Measurements from ENCODE around the gene CELF2.
"Not testable (repeated sequence)": the region's sequence is repeated elsewhere in the genome, so short reads cannot be mapped to it uniquely, and the experiment has no call there.

DNA sequence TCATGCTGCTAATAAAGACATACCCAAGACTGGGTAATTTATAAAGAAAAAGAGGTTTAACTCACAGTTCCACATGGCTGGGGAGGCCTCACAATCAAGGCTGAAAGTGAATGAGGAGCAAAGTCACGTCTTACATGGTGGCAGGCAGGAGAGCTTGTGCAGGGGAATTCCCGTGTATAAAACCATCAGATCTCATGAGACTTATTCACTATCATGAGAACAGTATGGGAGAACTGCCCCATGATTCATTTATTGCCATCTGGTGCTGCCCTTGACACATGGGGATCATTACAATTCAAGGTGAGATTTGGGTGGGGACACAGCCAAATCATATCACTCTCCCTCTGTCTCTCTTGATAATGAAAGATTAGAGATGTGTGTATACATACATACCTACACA is 106.2 kb downstream of the CELF2 start:
- TF ChIP-seq, protein P1, sequence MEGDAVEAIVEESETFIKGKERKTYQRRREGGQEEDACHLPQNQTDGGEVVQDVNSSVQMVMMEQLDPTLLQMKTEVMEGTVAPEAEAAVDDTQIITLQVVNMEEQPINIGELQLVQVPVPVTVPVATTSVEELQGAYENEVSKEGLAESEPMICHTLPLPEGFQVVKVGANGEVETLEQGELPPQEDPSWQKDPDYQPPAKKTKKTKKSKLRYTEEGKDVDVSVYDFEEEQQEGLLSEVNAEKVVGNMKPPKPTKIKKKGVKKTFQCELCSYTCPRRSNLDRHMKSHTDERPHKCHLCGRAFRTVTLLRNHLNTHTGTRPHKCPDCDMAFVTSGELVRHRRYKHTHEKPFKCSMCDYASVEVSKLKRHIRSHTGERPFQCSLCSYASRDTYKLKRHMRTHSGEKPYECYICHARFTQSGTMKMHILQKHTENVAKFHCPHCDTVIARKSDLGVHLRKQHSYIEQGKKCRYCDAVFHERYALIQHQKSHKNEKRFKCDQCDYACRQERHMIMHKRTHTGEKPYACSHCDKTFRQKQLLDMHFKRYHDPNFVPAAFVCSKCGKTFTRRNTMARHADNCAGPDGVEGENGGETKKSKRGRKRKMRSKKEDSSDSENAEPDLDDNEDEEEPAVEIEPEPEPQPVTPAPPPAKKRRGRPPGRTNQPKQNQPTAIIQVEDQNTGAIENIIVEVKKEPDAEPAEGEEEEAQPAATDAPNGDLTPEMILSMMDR (IDR thresholded peaks at IDR 0.05 in 8 of 11, conservative IDR thresholded peaks at IDR 0.05 in 3 of 11): not testable (repeated sequence)
- not testable (repeated sequence) for TF ChIP-seq POLR2A, POLR2AphosphoS5 (IDR thresholded peaks at IDR 0.05)

All from spleen (tissue), 7 donors.